Activated naive CD4-positive, alpha-beta T cell treated with anti-CD3 and anti-CD28 coated beads, Interleukin-2, amount 50 U/mL, for 24 hours (primary cell): ENCODE measurements around the gene ASCL5.

Experiments used
- H3K27ac Mint-ChIP-seq: one replicate; pipeline ENCODE4 v1.8.0; 2021; ENCODE audit warnings: mild to moderate bottlenecking, mixed read lengths
- H3K27me3 Mint-ChIP-seq: one replicate; pipeline ENCODE4 v1.8.0; 2021; ENCODE audit warnings: mixed read lengths
- H3K36me3 Mint-ChIP-seq: one replicate; pipeline ENCODE4 v1.8.0; 2021; ENCODE audit warnings: mixed read lengths
- H3K4me1 Mint-ChIP-seq: one replicate; pipeline ENCODE4 v1.8.0; 2021; ENCODE audit warnings: mixed read lengths
- H3K4me3 Mint-ChIP-seq: one replicate; pipeline ENCODE4 v1.8.0; 2021; ENCODE audit warnings: mild to moderate bottlenecking, mixed read lengths
- H3K9me3 Mint-ChIP-seq: one replicate; pipeline ENCODE4 v1.8.0; 2021; ENCODE audit warnings: mixed read lengths

The ASCL5 gene

GRCh38 chr1:201127755-201128455 lies 921 bp upstream of the ASCL5 start:
- Mint-ChIP-seq H3K4me3 (no peak overlapping the region), H3K36me3 (peaks cover 3% of the 10 kb centered on the region), H3K27me3 (peaks cover 8% of the 10 kb centered on the region), H3K4me1 (no peaks in the 10 kb centered on the region), H3K27ac (no peak overlapping the region), H3K9me3 (no peaks in the 10 kb centered on the region)

- peaks cover 8% of the 10 kb centered on the region for H3K27me3 Mint-ChIP-seq
- H3K27ac Mint-ChIP-seq: no peak overlapping the region
- H3K9me3 Mint-ChIP-seq: no peaks in the 10 kb centered on the region
- no peak overlapping the region for H3K4me3 Mint-ChIP-seq
- H3K36me3 Mint-ChIP-seq: no peaks in the 10 kb centered on the region
- H3K4me1 Mint-ChIP-seq: no peaks in the 10 kb centered on the region
Measured at GRCh38 chr1:201126463-201126831, 537 bp downstream of the ASCL5 start.

GRCh38 chr1:201125800-201126199 lies 1.2 kb downstream of the ASCL5 start:
- Mint-ChIP-seq H3K36me3 (no peaks in the 10 kb centered on the region), H3K27ac (no peak overlapping the region), H3K4me3 (no peak overlapping the region), H3K4me1 (no peaks in the 10 kb centered on the region), H3K27me3 (peaks cover 8% of the 10 kb centered on the region), H3K9me3 (no peaks in the 10 kb centered on the region)

GRCh38 chr1:201125019-201125418 lies 2.0 kb downstream of the ASCL5 start:
- Mint-ChIP-seq H3K27me3 (peaks cover 8% of the 10 kb centered on the region), H3K4me3 (no peak overlapping the region), H3K27ac (no peak overlapping the region), H3K4me1 (peaks cover 4% of the 10 kb centered on the region), H3K9me3 (no peaks in the 10 kb centered on the region), H3K36me3 (no peaks in the 10 kb centered on the region)

- no peaks in the 10 kb centered on the region for H3K36me3 Mint-ChIP-seq
- peaks cover 8% of the 10 kb centered on the region for H3K27me3 Mint-ChIP-seq
- no peak overlapping the region for H3K4me3 Mint-ChIP-seq
- H3K9me3 Mint-ChIP-seq: no peaks in the 10 kb centered on the region
- H3K27ac Mint-ChIP-seq: no peak overlapping the region
- peaks cover 12% of the 10 kb centered on the region for H3K4me1 Mint-ChIP-seq
Measured at GRCh38 chr1:201123866-201124265, 3.1 kb downstream of the ASCL5 start.

GRCh38 chr1:201122321-201122957 lies 4.5 kb downstream of the ASCL5 start:
- Mint-ChIP-seq H3K4me3 (no peak overlapping the region), H3K27ac (no peak overlapping the region), H3K36me3 (no peaks in the 10 kb centered on the region), H3K9me3 (no peaks in the 10 kb centered on the region), H3K4me1 (peaks cover 12% of the 10 kb centered on the region), H3K27me3 (peaks cover 6% of the 10 kb centered on the region)

GRCh38 chr1:201119206-201120197 lies 7.5 kb downstream of the ASCL5 start:
- Mint-ChIP-seq H3K4me1 (peaks cover 20% of the 10 kb centered on the region), H3K36me3 (no peaks in the 10 kb centered on the region), H3K27me3 (no peaks in the 10 kb centered on the region), H3K27ac (no peak overlapping the region), H3K9me3 (no peaks in the 10 kb centered on the region), H3K4me3 (no peak overlapping the region)

GRCh38 chr1:201116091-201116490 lies 10.9 kb downstream of the ASCL5 start:
- Mint-ChIP-seq H3K9me3 (no peaks in the 10 kb centered on the region), H3K36me3 (no peaks in the 10 kb centered on the region), H3K4me3 (no peak overlapping the region), H3K4me1 (peaks cover 20% of the 10 kb centered on the region), H3K27me3 (no peaks in the 10 kb centered on the region), H3K27ac (no peak overlapping the region)

GRCh38 chr1:201115390-201115937 lies 11.5 kb downstream of the ASCL5 start:
- H3K4me3 Mint-ChIP-seq: no peak overlapping the region
- H3K36me3 Mint-ChIP-seq: no peaks in the 10 kb centered on the region

GRCh38 chr1:201114245-201115131 lies 12.5 kb downstream of the ASCL5 start:
- no peak overlapping the region for H3K27ac Mint-ChIP-seq
- H3K9me3 Mint-ChIP-seq: no peaks in the 10 kb centered on the region
- no peaks in the 10 kb centered on the region for H3K36me3 Mint-ChIP-seq
- no peaks in the 10 kb centered on the region for H3K27me3 Mint-ChIP-seq
- peak overlapping the region; percentile 92 for H3K4me3 Mint-ChIP-seq
- peaks cover 10% of the 10 kb centered on the region for H3K4me1 Mint-ChIP-seq

More at GRCh38 chr1:201115390-201115937, 11.5 kb downstream of the ASCL5 start:
- Mint-ChIP-seq H3K4me1 (peaks cover 20% of the 10 kb centered on the region), H3K27ac (no peak overlapping the region), H3K27me3 (no peaks in the 10 kb centered on the region), H3K9me3 (no peaks in the 10 kb centered on the region)

- Mint-ChIP-seq H3K4me1 (peaks cover 8% of the 10 kb centered on the region), H3K27me3 (no peaks in the 10 kb centered on the region), H3K27ac (no peak overlapping the region), H3K4me3 (peak overlapping the region; percentile 92), H3K9me3 (no peaks in the 10 kb centered on the region), H3K36me3 (no peaks in the 10 kb centered on the region)
Measured at GRCh38 chr1:201113451-201114244, 13.3 kb downstream of the ASCL5 start.

GRCh38 chr1:201112926-201113325 lies 14.1 kb downstream of the ASCL5 start:
- Mint-ChIP-seq H3K27me3 (no peaks in the 10 kb centered on the region), H3K4me1 (peaks cover 8% of the 10 kb centered on the region), H3K36me3 (no peaks in the 10 kb centered on the region), H3K27ac (no peak overlapping the region), H3K4me3 (peak overlapping the region; percentile 49), H3K9me3 (no peaks in the 10 kb centered on the region)

- H3K4me1 Mint-ChIP-seq: peaks cover 8% of the 10 kb centered on the region
- no peaks in the 10 kb centered on the region for H3K27me3 Mint-ChIP-seq
- H3K36me3 Mint-ChIP-seq: no peaks in the 10 kb centered on the region
- H3K27ac Mint-ChIP-seq: peak within 1 kb of the TSS; percentile 8
- no peaks in the 10 kb centered on the region for H3K9me3 Mint-ChIP-seq
- peak within 1 kb of the TSS; percentile 49 for H3K4me3 Mint-ChIP-seq
Measured at GRCh38 chr1:201112173-201112731, 14.7 kb downstream of the ASCL5 start, which contains the start of gene CACNA1S. CACNA1S (minus strand) TSS chr1:201112426; CDS start chr1:201112339, 87 bp downstream.

GRCh38 chr1:201111672-201112071 lies 15.3 kb downstream of the ASCL5 start:
- H3K27ac Mint-ChIP-seq: peak overlapping the region; percentile 8
- no peaks in the 10 kb centered on the region for H3K9me3 Mint-ChIP-seq
- H3K4me3 Mint-ChIP-seq: no peak overlapping the region
- no peaks in the 10 kb centered on the region for H3K36me3 Mint-ChIP-seq
- no peaks in the 10 kb centered on the region for H3K27me3 Mint-ChIP-seq
- peaks cover 8% of the 10 kb centered on the region for H3K4me1 Mint-ChIP-seq
